ENCODE data around the gene NMRK1.

GRCh38 chr9:75047506-75047905 lies 40.4 kb downstream of the NMRK1 start:
- no peak for TF ChIP-seq CTCF (IDR thresholded peaks at IDR 0.05; ENCODE audit: poor library complexity, severe bottlenecking)
- no peak for TF ChIP-seq EP300 (conservative IDR thresholded peaks at IDR 0.05; ENCODE audit: poor library complexity, severe bottlenecking)
- TF ChIP-seq POLR2AphosphoS5 (IDR thresholded peaks at IDR 0.05) = no peak
- TF ChIP-seq TAF1 (IDR thresholded peaks at IDR 0.05; ENCODE audit: low read depth) = no peak
- TF ChIP-seq RAD21 (conservative IDR thresholded peaks at IDR 0.05) = no peak
- TF ChIP-seq EZH2 (IDR thresholded peaks at IDR 0.05; ENCODE audit: borderline replicate concordance, insufficient read depth, low read length, poor library complexity, severe bottlenecking) = no peak
- TF ChIP-seq SMC3 (conservative IDR thresholded peaks at IDR 0.05; ENCODE audit: poor library complexity) = no peak
- no peak for TF ChIP-seq REST (IDR thresholded peaks at IDR 0.05; ENCODE audit: borderline replicate concordance)
- TF ChIP-seq MXI1 (conservative IDR thresholded peaks at IDR 0.05; ENCODE audit: poor library complexity, severe bottlenecking) = no peak
